Measurements from ENCODE around the gene RICTOR.

The RICTOR gene

DNA sequence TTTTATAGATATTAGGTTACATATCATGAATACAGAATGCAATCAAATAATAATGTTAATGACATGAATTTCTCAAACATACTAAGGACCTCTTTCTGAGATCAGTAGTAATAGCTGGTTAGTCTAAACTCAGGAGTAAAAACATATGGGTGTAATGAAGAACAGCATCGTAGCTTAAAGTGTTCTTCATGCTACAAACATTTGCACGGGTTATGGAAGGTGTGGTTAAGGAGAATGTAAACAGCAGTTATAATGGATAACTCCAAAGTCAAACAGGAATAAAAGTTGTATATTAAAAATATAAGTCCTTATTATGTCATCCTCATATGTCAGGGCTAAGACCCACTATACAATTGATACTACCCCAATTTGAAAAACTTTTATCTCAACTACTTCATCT is 112.5 kb downstream of the RICTOR start:
- no peak overlapping the region for H3K9ac ChIP-seq (ENCODE audit: low read length)
- H3K4me3 ChIP-seq (ENCODE audit: low read depth in 1 of 2, low read length in 2 of 2): no peak overlapping the region
- H3K36me3 ChIP-seq (ENCODE audit: insufficient read depth, low read length): peaks cover 27% of the 10 kb centered on the region
- H3K27ac ChIP-seq (ENCODE audit: low read depth, low read length): no peak overlapping the region
- no peaks in the 10 kb centered on the region for H3K27me3 ChIP-seq (ENCODE audit: control insufficient read depth in 1 of 2, insufficient read depth in 2 of 2, low read length in 2 of 2)
- H3K4me1 ChIP-seq (ENCODE audit: insufficient read depth, low read length): no peaks in the 10 kb centered on the region
- no peaks in the 10 kb centered on the region for H3K9me3 ChIP-seq (ENCODE audit: low read length)

DNA sequence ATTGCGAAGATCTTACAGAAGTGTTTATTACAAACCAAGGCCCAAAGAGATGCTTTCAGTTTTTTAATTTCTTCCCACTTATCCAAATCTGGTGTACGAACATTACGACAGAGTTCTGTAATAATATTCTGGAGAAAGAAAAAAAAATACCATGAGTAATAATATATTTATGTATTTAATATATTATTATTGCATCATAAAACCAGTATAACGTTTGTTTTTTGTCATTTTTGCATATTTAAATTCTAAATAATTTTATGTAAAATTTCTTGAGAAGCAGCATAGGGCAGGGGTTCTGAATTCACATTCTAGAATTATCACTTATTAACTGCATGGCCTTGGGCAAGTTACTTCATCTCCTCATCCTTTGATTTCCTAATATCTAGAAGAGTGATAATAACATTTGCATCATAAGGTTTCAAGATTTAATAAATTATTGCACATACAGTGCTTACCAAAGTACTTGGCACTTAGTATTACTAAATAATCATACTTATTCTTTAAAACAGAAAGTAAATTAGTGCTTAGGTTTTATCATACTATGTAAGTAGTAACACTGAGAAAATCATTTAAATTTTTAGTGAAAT is 120.7 kb downstream of the RICTOR start:
- Histone ChIP-seq H3K27me3 (ENCODE audit: control insufficient read depth in 1 of 2, insufficient read depth in 2 of 2, low read length in 2 of 2) (no peaks in the 10 kb centered on the region), H3K4me3 (ENCODE audit: low read depth in 1 of 2, low read length in 2 of 2) (no peak overlapping the region), H3K27ac (ENCODE audit: low read depth, low read length) (no peak overlapping the region), H3K9ac (ENCODE audit: low read length) (no peak overlapping the region), H3K9me3 (ENCODE audit: low read length) (no peaks in the 10 kb centered on the region), H3K36me3 (ENCODE audit: insufficient read depth, low read length) (peaks cover 47% of the 10 kb centered on the region), H3K4me1 (ENCODE audit: insufficient read depth, low read length) (no peaks in the 10 kb centered on the region)

DNA sequence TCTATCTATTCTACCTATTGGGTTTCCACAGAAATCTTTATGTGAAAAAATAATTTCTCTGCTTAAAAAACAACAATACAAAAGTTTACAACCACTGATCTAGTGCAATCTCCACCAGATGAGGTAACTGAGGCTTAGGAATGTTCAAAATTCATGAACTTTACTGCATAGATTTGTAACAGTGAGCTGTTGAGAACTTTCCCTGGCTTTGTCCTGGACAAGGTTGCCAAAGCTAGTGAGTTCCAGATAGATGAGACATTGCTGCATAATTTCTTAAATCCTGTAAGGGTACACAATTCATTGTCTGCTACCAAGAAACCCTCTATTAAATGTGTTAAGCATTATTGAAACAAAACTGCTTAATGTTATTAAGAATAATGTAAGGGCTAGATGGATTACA is 125.7 kb downstream of the RICTOR start:
- Histone ChIP-seq H3K36me3 (ENCODE audit: insufficient read depth, low read length) (peaks cover 40% of the 10 kb centered on the region), H3K9me3 (ENCODE audit: low read length) (no peaks in the 10 kb centered on the region), H3K9ac (ENCODE audit: low read length) (no peak overlapping the region), H3K27me3 (ENCODE audit: control insufficient read depth in 1 of 2, insufficient read depth in 2 of 2, low read length in 2 of 2) (no peaks in the 10 kb centered on the region), H3K4me3 (ENCODE audit: low read depth in 1 of 2, low read length in 2 of 2) (no peak overlapping the region), H3K27ac (ENCODE audit: low read depth, low read length) (no peak overlapping the region), H3K4me1 (ENCODE audit: insufficient read depth, low read length) (no peaks in the 10 kb centered on the region)

DNA sequence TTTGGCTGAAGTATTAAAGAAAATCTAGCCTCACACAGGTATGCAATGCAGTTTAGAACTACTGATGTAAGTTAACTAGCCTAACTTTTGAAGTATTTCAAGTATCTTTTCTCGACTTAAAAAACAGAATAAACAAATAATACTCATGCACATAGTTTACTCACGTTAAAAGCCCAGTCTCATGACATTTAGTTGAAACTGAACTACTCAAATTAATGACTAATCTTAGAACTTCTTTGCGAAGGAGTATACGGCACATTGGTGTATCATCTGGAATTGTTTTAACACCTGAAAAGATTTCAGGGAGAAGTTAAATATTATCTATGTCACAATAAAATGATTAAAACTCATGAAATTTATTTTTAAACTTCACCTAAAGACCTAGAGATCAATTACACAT is 129.9 kb downstream of the RICTOR start:
- H3K27ac ChIP-seq (ENCODE audit: low read depth, low read length): no peak overlapping the region
- H3K4me1 ChIP-seq (ENCODE audit: insufficient read depth, low read length): no peaks in the 10 kb centered on the region
- no peak overlapping the region for H3K4me3 ChIP-seq (ENCODE audit: low read depth in 1 of 2, low read length in 2 of 2)
- H3K27me3 ChIP-seq (ENCODE audit: control insufficient read depth in 1 of 2, insufficient read depth in 2 of 2, low read length in 2 of 2): no peaks in the 10 kb centered on the region
- peaks cover 31% of the 10 kb centered on the region for H3K36me3 ChIP-seq (ENCODE audit: insufficient read depth, low read length)
- no peak overlapping the region for H3K9ac ChIP-seq (ENCODE audit: low read length)
- H3K9me3 ChIP-seq (ENCODE audit: low read length): no peaks in the 10 kb centered on the region

DNA sequence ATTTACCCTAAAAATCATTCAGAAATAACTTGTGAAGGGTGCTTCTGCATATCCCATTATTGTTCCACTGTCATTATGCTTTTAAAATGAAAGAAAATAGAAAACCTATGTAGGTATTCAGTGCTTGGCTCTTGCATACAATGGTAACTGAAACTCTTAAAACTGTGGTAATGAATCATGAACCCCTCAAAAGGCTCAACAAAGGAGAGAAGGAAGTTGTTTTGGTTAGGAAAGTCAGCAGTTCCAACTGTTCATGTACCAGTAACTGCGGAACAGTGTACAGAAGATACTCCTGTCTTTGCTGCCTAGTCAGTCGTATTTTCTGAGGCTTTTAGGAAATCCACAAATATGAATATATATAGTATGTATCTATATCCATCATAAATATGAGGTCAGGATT is 132.3 kb downstream of the RICTOR start:
- Histone ChIP-seq H3K27me3 (ENCODE audit: control insufficient read depth in 1 of 2, insufficient read depth in 2 of 2, low read length in 2 of 2) (no peaks in the 10 kb centered on the region), H3K4me3 (ENCODE audit: low read depth in 1 of 2, low read length in 2 of 2) (no peak overlapping the region), H3K9me3 (ENCODE audit: low read length) (no peaks in the 10 kb centered on the region), H3K9ac (ENCODE audit: low read length) (no peak overlapping the region), H3K36me3 (ENCODE audit: insufficient read depth, low read length) (peaks cover 31% of the 10 kb centered on the region), H3K4me1 (ENCODE audit: insufficient read depth, low read length) (no peaks in the 10 kb centered on the region), H3K27ac (ENCODE audit: low read depth, low read length) (no peak overlapping the region)

DNA sequence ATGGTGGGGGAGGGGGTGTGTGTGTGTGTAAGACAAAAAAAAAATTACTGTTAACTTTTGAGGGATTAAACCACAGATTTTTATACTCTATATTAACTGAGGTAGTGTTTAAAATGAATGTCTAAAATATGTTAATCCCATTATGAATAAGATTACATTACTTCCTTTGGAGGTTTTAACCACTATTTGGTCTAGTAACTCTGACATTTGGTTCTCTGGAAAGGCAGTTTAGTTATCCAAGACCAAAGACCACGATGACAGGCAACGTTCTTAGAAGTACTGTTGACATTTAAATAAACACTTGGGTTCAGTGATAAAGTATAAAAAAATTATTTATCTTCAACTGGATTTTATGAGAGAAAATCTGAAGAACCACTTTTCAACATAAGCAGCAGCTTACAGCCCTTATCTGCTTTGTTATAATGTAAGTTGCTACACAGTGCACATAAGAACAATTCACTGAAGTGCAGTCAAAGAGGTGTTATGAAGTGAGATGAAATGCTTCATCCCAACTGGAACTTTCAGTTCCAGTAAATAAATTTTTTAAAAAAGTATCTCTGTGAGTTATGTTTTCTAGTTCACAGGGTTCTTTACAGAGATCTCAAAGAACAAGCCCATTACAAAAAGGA is 133.9 kb downstream of the RICTOR start:
- H3K4me1 ChIP-seq (ENCODE audit: insufficient read depth, low read length): no peaks in the 10 kb centered on the region
- no peak overlapping the region for H3K9ac ChIP-seq (ENCODE audit: low read length)
- H3K36me3 ChIP-seq (ENCODE audit: insufficient read depth, low read length): peaks cover 25% of the 10 kb centered on the region
- no peaks in the 10 kb centered on the region for H3K27me3 ChIP-seq (ENCODE audit: control insufficient read depth in 1 of 2, insufficient read depth in 2 of 2, low read length in 2 of 2)
- H3K9me3 ChIP-seq (ENCODE audit: low read length): no peaks in the 10 kb centered on the region
- H3K27ac ChIP-seq (ENCODE audit: low read depth, low read length): no peak overlapping the region
- no peak overlapping the region for H3K4me3 ChIP-seq (ENCODE audit: low read depth in 1 of 2, low read length in 2 of 2)

DNA sequence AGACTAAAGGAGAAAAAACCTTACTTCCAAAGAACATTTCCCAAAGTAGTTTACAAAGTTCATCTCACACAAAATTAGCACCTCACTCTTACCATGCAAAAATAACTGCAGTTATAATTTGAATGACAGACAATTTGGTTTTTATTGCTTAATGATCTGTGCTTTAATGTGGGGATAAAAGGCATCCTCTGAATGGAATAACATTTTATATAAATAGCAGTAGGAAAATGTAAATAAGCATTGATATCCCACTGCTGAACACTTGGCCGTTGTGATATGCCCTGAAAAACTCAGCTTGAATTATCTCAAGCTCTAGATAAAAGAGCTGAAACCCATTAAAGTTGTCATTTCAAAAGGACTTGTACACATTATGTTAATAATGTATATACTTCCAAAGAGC is 135.2 kb downstream of the RICTOR start:
- Histone ChIP-seq H3K9ac (ENCODE audit: low read length) (no peak overlapping the region), H3K4me3 (ENCODE audit: low read depth in 1 of 2, low read length in 2 of 2) (no peak overlapping the region), H3K9me3 (ENCODE audit: low read length) (no peaks in the 10 kb centered on the region), H3K27ac (ENCODE audit: low read depth, low read length) (no peak overlapping the region), H3K36me3 (ENCODE audit: insufficient read depth, low read length) (peaks cover 14% of the 10 kb centered on the region), H3K27me3 (ENCODE audit: control insufficient read depth in 1 of 2, insufficient read depth in 2 of 2, low read length in 2 of 2) (no peaks in the 10 kb centered on the region), H3K4me1 (ENCODE audit: insufficient read depth, low read length) (no peaks in the 10 kb centered on the region)

DNA sequence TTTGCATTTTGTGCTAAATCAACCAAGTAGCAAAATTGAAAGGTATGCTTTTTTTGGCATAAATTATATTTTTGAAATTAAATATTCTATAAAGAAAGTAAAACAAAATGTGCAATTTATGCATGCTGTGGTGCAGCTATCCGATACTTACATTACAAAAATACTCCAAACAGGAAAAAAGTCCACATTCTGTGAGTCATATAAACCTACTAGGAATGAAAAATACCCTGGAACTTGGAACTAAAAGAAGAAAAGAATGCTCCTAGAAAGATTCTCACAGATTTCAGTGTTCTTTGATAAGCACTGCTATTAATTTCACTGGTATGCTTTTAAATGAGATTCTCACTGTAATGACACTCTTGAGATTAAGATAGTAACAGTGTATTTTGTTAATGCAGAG is 135.8 kb downstream of the RICTOR start:
- no peaks in the 10 kb centered on the region for H3K9me3 ChIP-seq (ENCODE audit: low read length)
- no peak overlapping the region for H3K27ac ChIP-seq (ENCODE audit: low read depth, low read length)
- H3K4me3 ChIP-seq (ENCODE audit: low read depth in 1 of 2, low read length in 2 of 2): no peak overlapping the region
- no peak overlapping the region for H3K9ac ChIP-seq (ENCODE audit: low read length)
- H3K36me3 ChIP-seq (ENCODE audit: insufficient read depth, low read length): peaks cover 20% of the 10 kb centered on the region
- H3K27me3 ChIP-seq (ENCODE audit: control insufficient read depth in 1 of 2, insufficient read depth in 2 of 2, low read length in 2 of 2): no peaks in the 10 kb centered on the region
- H3K4me1 ChIP-seq (ENCODE audit: insufficient read depth, low read length): no peaks in the 10 kb centered on the region

DNA sequence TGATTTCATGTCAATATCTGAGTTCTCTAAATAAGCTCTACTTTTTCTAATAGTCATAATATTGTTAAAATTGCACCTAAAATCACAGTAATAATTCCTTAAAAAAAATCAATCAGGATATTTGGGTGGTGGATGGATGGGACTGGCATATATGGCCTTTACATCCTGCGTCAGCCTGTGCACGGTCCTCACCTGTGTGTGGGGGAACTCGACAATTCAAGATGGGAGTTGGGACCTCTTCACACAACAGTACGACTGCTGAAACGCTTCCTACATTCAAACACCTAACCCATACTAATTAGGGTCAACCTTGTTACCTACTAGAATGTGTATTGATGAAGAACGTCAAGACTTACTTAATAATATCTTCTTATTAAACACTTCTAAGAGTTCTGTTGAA is 137.9 kb downstream of the RICTOR start:
- Histone ChIP-seq H3K9me3 (ENCODE audit: low read length) (no peaks in the 10 kb centered on the region), H3K36me3 (ENCODE audit: insufficient read depth, low read length) (peaks cover 19% of the 10 kb centered on the region), H3K9ac (ENCODE audit: low read length) (no peak overlapping the region), H3K27me3 (ENCODE audit: control insufficient read depth in 1 of 2, insufficient read depth in 2 of 2, low read length in 2 of 2) (no peaks in the 10 kb centered on the region), H3K4me1 (ENCODE audit: insufficient read depth, low read length) (no peaks in the 10 kb centered on the region), H3K27ac (ENCODE audit: low read depth, low read length) (no peak overlapping the region), H3K4me3 (ENCODE audit: low read depth in 1 of 2, low read length in 2 of 2) (no peak overlapping the region)

DNA sequence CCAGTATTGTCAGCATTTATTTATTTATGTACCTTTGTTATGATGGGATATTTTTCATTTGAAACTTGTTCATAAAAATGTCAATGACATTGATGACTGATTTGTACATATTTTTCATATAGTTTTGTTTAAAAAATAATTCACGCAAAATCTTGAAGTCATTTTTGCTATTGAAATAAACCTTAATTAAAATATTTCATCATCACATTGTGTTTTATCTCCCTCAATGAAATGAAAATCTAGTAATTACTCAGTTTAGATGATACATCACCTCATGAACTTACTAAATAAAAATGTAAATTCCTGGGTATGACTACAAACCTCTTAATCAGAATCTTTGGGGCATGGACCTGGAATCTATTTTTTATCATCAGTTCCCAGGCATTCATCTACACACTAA is 138.8 kb downstream of the RICTOR start:
- no peaks in the 10 kb centered on the region for H3K27me3 ChIP-seq (ENCODE audit: control insufficient read depth in 1 of 2, insufficient read depth in 2 of 2, low read length in 2 of 2)
- H3K4me3 ChIP-seq (ENCODE audit: low read depth in 1 of 2, low read length in 2 of 2): no peak overlapping the region
- peaks cover 19% of the 10 kb centered on the region for H3K36me3 ChIP-seq (ENCODE audit: insufficient read depth, low read length)
- H3K9ac ChIP-seq (ENCODE audit: low read length): no peak overlapping the region
- no peak overlapping the region for H3K27ac ChIP-seq (ENCODE audit: low read depth, low read length)
- H3K9me3 ChIP-seq (ENCODE audit: low read length): no peaks in the 10 kb centered on the region
- H3K4me1 ChIP-seq (ENCODE audit: insufficient read depth, low read length): no peaks in the 10 kb centered on the region

DNA sequence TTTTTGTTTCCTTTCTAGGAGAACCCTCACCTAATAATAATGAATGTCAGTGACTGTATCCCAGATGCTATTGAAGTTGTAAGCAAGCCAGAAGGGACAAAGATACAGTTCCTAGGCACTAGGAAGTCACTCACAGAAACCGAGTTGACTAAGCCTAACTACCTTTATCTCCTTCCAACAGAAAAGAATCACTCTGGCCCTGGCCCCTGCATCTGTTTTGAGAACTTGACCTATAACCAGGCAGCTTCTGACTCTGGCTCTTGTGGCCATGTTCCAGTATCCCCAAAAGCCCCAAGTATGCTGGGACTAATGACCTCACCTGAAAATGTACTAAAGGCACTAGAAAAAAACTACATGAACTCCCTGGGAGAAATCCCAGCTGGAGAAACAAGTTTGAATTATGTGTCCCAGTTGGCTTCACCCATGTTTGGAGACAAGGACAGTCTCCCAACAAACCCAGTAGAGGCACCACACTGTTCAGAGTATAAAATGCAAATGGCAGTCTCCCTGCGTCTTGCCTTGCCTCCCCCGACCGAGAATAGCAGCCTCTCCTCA is 141.3 kb downstream of the RICTOR start:
- H3K27ac ChIP-seq (ENCODE audit: low read depth, low read length): no peak overlapping the region
- peaks cover 19% of the 10 kb centered on the region for H3K36me3 ChIP-seq (ENCODE audit: insufficient read depth, low read length)
- no peak overlapping the region for H3K4me3 ChIP-seq (ENCODE audit: low read depth in 1 of 2, low read length in 2 of 2)
- H3K9me3 ChIP-seq (ENCODE audit: low read length): no peaks in the 10 kb centered on the region
- no peaks in the 10 kb centered on the region for H3K4me1 ChIP-seq (ENCODE audit: insufficient read depth, low read length)
- no peak overlapping the region for H3K9ac ChIP-seq (ENCODE audit: low read length)
- H3K27me3 ChIP-seq (ENCODE audit: control insufficient read depth in 1 of 2, insufficient read depth in 2 of 2, low read length in 2 of 2): no peaks in the 10 kb centered on the region

DNA sequence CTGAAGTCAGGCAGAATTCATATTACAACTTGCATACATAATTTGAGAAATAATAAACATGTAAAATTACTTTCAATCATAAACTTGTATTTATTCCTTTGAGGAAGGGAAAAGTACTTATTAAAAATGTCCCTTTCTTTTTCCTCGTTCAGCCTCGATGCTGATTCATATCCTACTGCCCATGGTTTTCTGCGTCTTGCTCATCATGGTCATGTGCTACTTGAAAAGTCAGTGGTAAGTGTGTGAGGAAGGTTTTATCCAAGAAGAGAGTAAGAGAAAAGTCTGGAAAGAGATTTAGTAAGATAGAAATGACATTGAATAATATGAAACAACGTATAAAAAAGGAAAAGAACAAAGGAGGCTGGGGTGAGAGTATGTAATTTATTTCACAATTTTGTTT is 142.5 kb downstream of the RICTOR start:
- no peaks in the 10 kb centered on the region for H3K9me3 ChIP-seq (ENCODE audit: low read length)
- H3K4me3 ChIP-seq (ENCODE audit: low read depth in 1 of 2, low read length in 2 of 2): no peak overlapping the region
- no peak overlapping the region for H3K27ac ChIP-seq (ENCODE audit: low read depth, low read length)
- peaks cover 19% of the 10 kb centered on the region for H3K36me3 ChIP-seq (ENCODE audit: insufficient read depth, low read length)
- H3K4me1 ChIP-seq (ENCODE audit: insufficient read depth, low read length): no peaks in the 10 kb centered on the region
- no peak overlapping the region for H3K9ac ChIP-seq (ENCODE audit: low read length)
- no peaks in the 10 kb centered on the region for H3K27me3 ChIP-seq (ENCODE audit: control insufficient read depth in 1 of 2, insufficient read depth in 2 of 2, low read length in 2 of 2)

All from muscle layer of colon (tissue), 2 donors.